ENCODE results near the gene SLC6A3.

Gene SLC6A3

GRCh38 chr5:1445313-1445688 lies at the start of gene SLC6A3:
TSS of gene SLC6A3 (minus strand) at chr5:1445440. CDS start at chr5:1443197, 2,243 bp downstream.
- in situ Hi-C loops (cut with MboI; ENCODE audit: low sequenced_read_pairs) = no loop called here

- in situ Hi-C loops (cut with MboI; ENCODE audit: low sequenced_read_pairs) = no loop called here
Observed at GRCh38 chr5:1493941-1494340, 48.7 kb upstream of the SLC6A3 start.

GRCh38 chr5:1493413-1493812 lies 48.2 kb upstream of the SLC6A3 start:
- in situ Hi-C loops (cut with MboI; ENCODE audit: low sequenced_read_pairs) = no loop called here

GRCh38 chr5:1492757-1493156 lies 47.5 kb upstream of the SLC6A3 start:
- in situ Hi-C loops (cut with MboI; ENCODE audit: low sequenced_read_pairs) = no loop called here

- in situ Hi-C loops (cut with MboI; ENCODE audit: low sequenced_read_pairs) = no loop called here
Observed at GRCh38 chr5:1490376-1490775, 45.1 kb upstream of the SLC6A3 start.

GRCh38 chr5:1489754-1490153 lies 44.5 kb upstream of the SLC6A3 start:
- in situ Hi-C loops (cut with MboI; ENCODE audit: low sequenced_read_pairs) = no loop called here

GRCh38 chr5:1488882-1489680 lies 43.8 kb upstream of the SLC6A3 start:
- in situ Hi-C loops (cut with MboI; ENCODE audit: low sequenced_read_pairs) = no loop called here

- in situ Hi-C loops (cut with MboI; ENCODE audit: low sequenced_read_pairs) = no loop called here
Observed at GRCh38 chr5:1487079-1487764, 42.0 kb upstream of the SLC6A3 start.

- in situ Hi-C loops (cut with MboI; ENCODE audit: low sequenced_read_pairs) = no loop called here
Observed at GRCh38 chr5:1486271-1486670, 41.0 kb upstream of the SLC6A3 start.

GRCh38 chr5:1485579-1486118 lies 40.4 kb upstream of the SLC6A3 start:
- in situ Hi-C loops (cut with MboI; ENCODE audit: low sequenced_read_pairs) = no loop called here

- in situ Hi-C loops (cut with MboI; ENCODE audit: low sequenced_read_pairs) = no loop called here
Observed at GRCh38 chr5:1484730-1485578, 39.7 kb upstream of the SLC6A3 start.

- in situ Hi-C loops (cut with MboI; ENCODE audit: low sequenced_read_pairs) = no loop called here
Observed at GRCh38 chr5:1483856-1484729, 38.9 kb upstream of the SLC6A3 start.

GRCh38 chr5:1483064-1483463 lies 37.8 kb upstream of the SLC6A3 start:
- in situ Hi-C loops (cut with MboI; ENCODE audit: low sequenced_read_pairs) = no loop called here

GRCh38 chr5:1481959-1482331 lies 36.7 kb upstream of the SLC6A3 start:
- in situ Hi-C loops (cut with MboI; ENCODE audit: low sequenced_read_pairs) = no loop called here

- in situ Hi-C loops (cut with MboI; ENCODE audit: low sequenced_read_pairs) = no loop called here
Observed at GRCh38 chr5:1481266-1481958, 36.2 kb upstream of the SLC6A3 start.

- in situ Hi-C loops (cut with MboI; ENCODE audit: low sequenced_read_pairs) = no loop called here
Observed at GRCh38 chr5:1480806-1481205, 35.6 kb upstream of the SLC6A3 start.

GRCh38 chr5:1480217-1480616 lies 35.0 kb upstream of the SLC6A3 start:
- in situ Hi-C loops (cut with MboI; ENCODE audit: low sequenced_read_pairs) = no loop called here

- in situ Hi-C loops (cut with MboI; ENCODE audit: low sequenced_read_pairs) = no loop called here
Observed at GRCh38 chr5:1479581-1480188, 34.4 kb upstream of the SLC6A3 start.

- in situ Hi-C loops (cut with MboI; ENCODE audit: low sequenced_read_pairs) = no loop called here
Observed at GRCh38 chr5:1479066-1479465, 33.8 kb upstream of the SLC6A3 start.

Data from HL-60/S4 (cell line).